ENCODE measurements around the gene HEYL. TPM values are rescaled to one million over a fixed set of nuclear protein-coding genes. Genes with fewer than 3 reads are reported as not detected.
A peak's percentile ranks its signal among the peaks of the same experiment; 100 is the strongest.

HEYL gene
- total RNA-seq, 1 experiment from 2014 or later, result 14.4 TPM

GRCh38 chr1:39643705-39644104 lies 4.3 kb upstream of the HEYL start:
- no peaks in the 10 kb centered on the region for H3K27me3 ChIP-seq (replicated peaks)
- H3K27ac ChIP-seq, result peak overlapping the region; percentile 49; the same call in 1 of the 2 replicates
- no peaks in the 10 kb centered on the region for H3K9me3 ChIP-seq (replicated peaks)
- DNase-seq (ENCODE audit: low read depth in 1 of 2, low spot score in 2 of 2), result no peak
- no peak overlapping the region for H3K4me3 ChIP-seq
- H3K4me1 ChIP-seq (replicated peaks), result peaks cover 72% of the 10 kb centered on the region
- H3K36me3 ChIP-seq, result no peaks in the 10 kb centered on the region; the same call in 1 of the 2 replicates

GRCh38 chr1:39642796-39643195 lies 3.4 kb upstream of the HEYL start:
- peak in 1 of 2 experiments; percentile 60 for DNase-seq (ENCODE audit: low read depth in 1 of 2, low spot score in 2 of 2)
- no peak overlapping the region for H3K4me3 ChIP-seq
- peak overlapping the region; percentile 49 for H3K27ac ChIP-seq

GRCh38 chr1:39640861-39641260 lies 1.4 kb upstream of the HEYL start:
- H3K4me3 ChIP-seq, result no peak overlapping the region
- peak; percentile 48 to 58 for DNase-seq (ENCODE audit: low read depth in 1 of 2, low spot score in 2 of 2)
- peaks cover 79% of the 10 kb centered on the region for H3K4me1 ChIP-seq (replicated peaks)
- H3K27ac ChIP-seq, result peak overlapping the region; percentile 70
- no peaks in the 10 kb centered on the region for H3K9me3 ChIP-seq (replicated peaks)
- H3K36me3 ChIP-seq, result peaks cover 22% of the 10 kb centered on the region
- no peaks in the 10 kb centered on the region for H3K27me3 ChIP-seq (replicated peaks)

More at GRCh38 chr1:39642796-39643195, 3.4 kb upstream of the HEYL start:
- no peaks in the 10 kb centered on the region for H3K27me3 ChIP-seq (replicated peaks)
- H3K36me3 ChIP-seq, result peaks cover 8% of the 10 kb centered on the region
- peaks cover 78% of the 10 kb centered on the region for H3K4me1 ChIP-seq (replicated peaks)
- H3K9me3 ChIP-seq (replicated peaks), result no peaks in the 10 kb centered on the region

GRCh38 chr1:39638965-39639304 lies 508 bp downstream of the HEYL start:
- Histone ChIP-seq H3K27ac (peak overlapping the region; percentile 77), H3K9me3 (replicated peaks) (no peaks in the 10 kb centered on the region), H3K4me3 (peak overlapping the region; percentile 75), H3K4me1 (replicated peaks) (peaks cover 91% of the 10 kb centered on the region), H3K36me3 (peaks cover 37% of the 10 kb centered on the region), H3K27me3 (replicated peaks) (no peaks in the 10 kb centered on the region)
- no peak for DNase-seq (ENCODE audit: low read depth in 1 of 2, low spot score in 2 of 2)

- peaks cover 46% of the 10 kb centered on the region for H3K36me3 ChIP-seq
- DNase-seq (ENCODE audit: low read depth in 1 of 2, low spot score in 2 of 2), result peak in 1 of 2 experiments; percentile 62
- H3K4me1 ChIP-seq (replicated peaks), result peaks cover 79% of the 10 kb centered on the region
- peak overlapping the region; percentile 80; the same call in 1 of the 2 replicates for H3K27ac ChIP-seq
- peak overlapping the region; percentile 75 for H3K4me3 ChIP-seq
- no peaks in the 10 kb centered on the region for H3K27me3 ChIP-seq (replicated peaks)
- no peaks in the 10 kb centered on the region for H3K9me3 ChIP-seq (replicated peaks)
Measured at GRCh38 chr1:39637361-39637760, 2.1 kb downstream of the HEYL start.

GRCh38 chr1:39635871-39636210 lies 3.6 kb downstream of the HEYL start:
- Histone ChIP-seq H3K4me3 (no peak overlapping the region), H3K9me3 (replicated peaks) (no peaks in the 10 kb centered on the region), H3K4me1 (replicated peaks) (peaks cover 66% of the 10 kb centered on the region), H3K27ac (peak overlapping the region; percentile 80), H3K36me3 (peaks cover 61% of the 10 kb centered on the region), H3K27me3 (replicated peaks) (no peaks in the 10 kb centered on the region)
- DNase-seq (ENCODE audit: low read depth in 1 of 2, low spot score in 2 of 2), result peak; percentile 91 to 95

- Histone ChIP-seq H3K4me1 (replicated peaks) (peaks cover 61% of the 10 kb centered on the region), H3K9me3 (replicated peaks) (no peaks in the 10 kb centered on the region), H3K27ac (peak overlapping the region; percentile 80), H3K27me3 (replicated peaks) (no peaks in the 10 kb centered on the region), H3K4me3 (no peak overlapping the region), H3K36me3 (peaks cover 66% of the 10 kb centered on the region)
- DNase-seq (ENCODE audit: low read depth in 1 of 2, low spot score in 2 of 2), result no peak
Measured at GRCh38 chr1:39635205-39635870, 4.1 kb downstream of the HEYL start.

GRCh38 chr1:39633422-39633821 lies 6.0 kb downstream of the HEYL start:
- DNase-seq (ENCODE audit: low read depth in 1 of 2, low spot score in 2 of 2), result no peak
- H3K27me3 ChIP-seq (replicated peaks), result no peaks in the 10 kb centered on the region
- no peak overlapping the region for H3K4me3 ChIP-seq
- no peaks in the 10 kb centered on the region for H3K9me3 ChIP-seq (replicated peaks)
- H3K27ac ChIP-seq, result no peak overlapping the region
- peaks cover 44% of the 10 kb centered on the region for H3K4me1 ChIP-seq (replicated peaks)
- peaks cover 84% of the 10 kb centered on the region for H3K36me3 ChIP-seq

- DNase-seq (ENCODE audit: low read depth in 1 of 2, low spot score in 2 of 2), result no peak
- Histone ChIP-seq H3K27ac (no peak overlapping the region), H3K9me3 (replicated peaks) (no peaks in the 10 kb centered on the region), H3K36me3 (peaks cover 84% of the 10 kb centered on the region), H3K4me1 (replicated peaks) (peaks cover 39% of the 10 kb centered on the region), H3K4me3 (no peak overlapping the region), H3K27me3 (replicated peaks) (no peaks in the 10 kb centered on the region)
Measured at GRCh38 chr1:39632682-39633417, 6.6 kb downstream of the HEYL start.

GRCh38 chr1:39632323-39632681 lies 7.1 kb downstream of the HEYL start:
- H3K4me1 ChIP-seq (replicated peaks), result peaks cover 33% of the 10 kb centered on the region
- H3K9me3 ChIP-seq (replicated peaks), result no peaks in the 10 kb centered on the region
- DNase-seq (ENCODE audit: low read depth in 1 of 2, low spot score in 2 of 2), result no peak
- peaks cover 84% of the 10 kb centered on the region for H3K36me3 ChIP-seq
- H3K27me3 ChIP-seq (replicated peaks), result no peaks in the 10 kb centered on the region
- no peak overlapping the region for H3K4me3 ChIP-seq
- no peak overlapping the region for H3K27ac ChIP-seq

GRCh38 chr1:39631361-39632322 lies 7.8 kb downstream of the HEYL start:
- no peak for DNase-seq (ENCODE audit: low read depth in 1 of 2, low spot score in 2 of 2)
- H3K27ac ChIP-seq, result no peak overlapping the region
- no peaks in the 10 kb centered on the region for H3K9me3 ChIP-seq (replicated peaks)
- no peak overlapping the region for H3K4me3 ChIP-seq
- peaks cover 84% of the 10 kb centered on the region for H3K36me3 ChIP-seq
- no peaks in the 10 kb centered on the region for H3K27me3 ChIP-seq (replicated peaks)
- H3K4me1 ChIP-seq (replicated peaks), result peaks cover 27% of the 10 kb centered on the region

GRCh38 chr1:39628807-39629350 lies 10.6 kb downstream of the HEYL start:
- Histone ChIP-seq H3K4me3 (no peak overlapping the region), H3K36me3 (peaks cover 94% of the 10 kb centered on the region), H3K9me3 (replicated peaks) (no peaks in the 10 kb centered on the region), H3K27me3 (replicated peaks) (no peaks in the 10 kb centered on the region), H3K4me1 (replicated peaks) (no peaks in the 10 kb centered on the region; the same call in none of the 2 replicates), H3K27ac (no peak overlapping the region)
- DNase-seq (ENCODE audit: low read depth in 1 of 2, low spot score in 2 of 2), result no peak

GRCh38 chr1:39626646-39627045 lies 12.8 kb downstream of the HEYL start:
- H3K36me3 ChIP-seq, result peaks cover 96% of the 10 kb centered on the region
- H3K27ac ChIP-seq, result no peak overlapping the region

More at GRCh38 chr1:39626646-39627045, 12.8 kb downstream of the HEYL start:
- Histone ChIP-seq H3K4me3 (no peak overlapping the region), H3K27me3 (replicated peaks) (no peaks in the 10 kb centered on the region), H3K4me1 (replicated peaks) (no peaks in the 10 kb centered on the region), H3K9me3 (replicated peaks) (no peaks in the 10 kb centered on the region)
- DNase-seq (ENCODE audit: low read depth in 1 of 2, low spot score in 2 of 2), result no peak
